ENCODE data around the gene PDE4D.

The PDE4D gene

GRCh38 chr5:59199868-59200267 lies 693.7 kb downstream of the PDE4D start:
- Histone ChIP-seq H3K36me3 (no peaks in the 10 kb centered on the region), H3K4me3 (no peak overlapping the region), H3K27ac (no peak overlapping the region), H3K27me3 (no peaks in the 10 kb centered on the region), H3K4me2 (no peak overlapping the region), H3K9ac (no peak overlapping the region), H3K9me3 (replicated peaks in 1 of 11) (no peaks in the 10 kb centered on the region), H4K20me1 (no peaks in the 10 kb centered on the region), H3K4me1 (no peaks in the 10 kb centered on the region)
- TF ChIP-seq Cebpa-rat (IDR thresholded peaks at IDR 0.05), result no peak

DNA sequence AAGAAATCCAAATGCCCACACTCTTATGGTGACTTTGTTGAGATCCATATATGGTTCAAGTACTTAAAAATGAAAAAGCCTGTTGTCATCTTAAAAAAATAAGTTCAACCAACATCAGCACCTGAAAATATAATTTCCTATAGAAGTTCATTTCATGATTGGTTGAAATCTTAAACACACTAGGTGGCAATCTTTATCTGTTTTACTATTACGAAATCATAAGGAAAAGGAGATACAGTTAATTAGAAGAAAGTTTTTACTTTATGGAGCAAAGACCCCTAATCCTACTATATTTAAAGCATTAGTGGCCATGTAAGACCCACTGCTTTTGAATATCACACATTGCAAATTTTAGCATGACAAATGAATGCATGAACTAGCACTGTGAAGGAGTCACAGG lies 694.7 kb downstream of the PDE4D start:
- no peaks in the 10 kb centered on the region for H3K27me3 ChIP-seq
- no peaks in the 10 kb centered on the region for H3K36me3 ChIP-seq
- H4K20me1 ChIP-seq, result no peaks in the 10 kb centered on the region
- H3K4me2 ChIP-seq, result no peak overlapping the region
- H3K4me1 ChIP-seq, result no peaks in the 10 kb centered on the region
- TF ChIP-seq Cebpa-rat (IDR thresholded peaks at IDR 0.05), result no peak
- no peak overlapping the region for H3K27ac ChIP-seq
- H3K4me3 ChIP-seq, result no peak overlapping the region
- no peak overlapping the region for H3K9ac ChIP-seq
- H3K9me3 ChIP-seq (replicated peaks in 1 of 11), result no peaks in the 10 kb centered on the region

- Histone ChIP-seq H3K4me2 (no peak overlapping the region), H4K20me1 (no peaks in the 10 kb centered on the region), H3K4me3 (no peak overlapping the region), H3K27me3 (no peaks in the 10 kb centered on the region), H3K36me3 (no peaks in the 10 kb centered on the region), H3K4me1 (no peaks in the 10 kb centered on the region), H3K9ac (no peak overlapping the region), H3K27ac (no peak overlapping the region), H3K9me3 (replicated peaks in 1 of 11) (no peaks in the 10 kb centered on the region)
- no peak for TF ChIP-seq Cebpa-rat (IDR thresholded peaks at IDR 0.05)
Measured at GRCh38 chr5:59198365-59198764, 695.2 kb downstream of the PDE4D start.

DNA sequence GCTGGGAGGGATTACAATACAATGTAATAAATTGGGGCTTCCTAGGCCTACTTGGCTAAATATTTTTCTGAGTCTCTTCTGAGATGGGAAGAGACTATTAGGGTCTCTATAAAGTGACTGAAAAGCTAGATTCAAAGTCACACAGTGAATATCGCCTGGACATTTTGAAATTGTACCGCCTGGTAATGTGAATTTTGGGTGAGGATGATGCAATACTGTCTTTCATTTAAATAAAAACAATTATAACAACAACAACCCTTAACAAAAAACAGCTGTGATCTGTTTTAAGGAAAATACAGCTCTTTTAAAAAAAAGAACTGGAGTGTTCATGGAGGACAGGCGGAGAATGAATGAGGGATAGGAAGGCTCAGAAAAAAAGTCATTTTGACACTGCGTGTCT lies 695.6 kb downstream of the PDE4D start:
- Histone ChIP-seq H3K4me2 (no peak overlapping the region), H3K27ac (no peak overlapping the region), H3K36me3 (no peaks in the 10 kb centered on the region), H3K4me1 (no peaks in the 10 kb centered on the region), H3K9ac (no peak overlapping the region), H3K9me3 (replicated peaks in 1 of 11) (no peaks in the 10 kb centered on the region), H3K4me3 (no peak overlapping the region), H3K27me3 (no peaks in the 10 kb centered on the region), H4K20me1 (no peaks in the 10 kb centered on the region)
- TF ChIP-seq Cebpa-rat (IDR thresholded peaks at IDR 0.05), result no peak

DNA sequence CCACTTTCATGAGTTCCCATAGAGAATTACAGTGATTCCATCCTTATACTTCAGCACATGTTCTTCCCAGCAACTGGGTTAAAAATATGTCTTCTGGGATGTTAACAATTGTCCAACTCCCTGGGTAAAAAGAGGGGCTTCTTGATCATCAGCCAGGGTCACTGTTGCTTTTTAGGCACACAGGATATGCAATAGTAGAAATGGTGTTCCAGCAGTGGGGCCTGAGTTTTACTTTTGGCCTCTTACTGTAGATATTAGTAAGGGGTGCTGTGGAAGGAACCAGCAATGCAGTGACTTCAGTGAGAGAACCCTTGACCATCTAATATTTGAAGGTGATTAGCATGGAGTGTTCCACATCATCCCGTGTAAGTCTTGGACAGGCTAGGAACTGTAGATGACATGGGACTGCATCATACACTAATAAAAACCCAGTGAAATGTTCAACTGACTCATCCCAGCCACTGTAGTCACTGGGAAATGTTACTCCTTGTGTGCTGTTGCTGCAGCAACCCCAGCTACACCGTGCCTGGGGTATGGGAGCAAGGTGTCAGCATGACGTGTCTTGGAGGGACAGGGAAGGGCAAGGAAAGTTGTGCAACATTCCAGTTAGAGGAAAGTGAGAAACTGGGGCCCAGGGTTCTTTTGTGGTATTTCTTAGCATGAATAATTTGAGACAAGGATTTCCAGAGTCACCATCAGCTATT lies 699.8 kb downstream of the PDE4D start:
- TF ChIP-seq Cebpa-rat (IDR thresholded peaks at IDR 0.05), result 0 out of 22 replicates have a peak, but pooled peaks of 1 of the 11 experiments have one; percentile 8
- no peak overlapping the region for H3K27ac ChIP-seq
- H3K27me3 ChIP-seq, result no peaks in the 10 kb centered on the region
- H4K20me1 ChIP-seq, result no peaks in the 10 kb centered on the region
- no peak overlapping the region for H3K9ac ChIP-seq
- no peak overlapping the region for H3K4me3 ChIP-seq
- H3K4me2 ChIP-seq, result no peak overlapping the region
- no peaks in the 10 kb centered on the region for H3K36me3 ChIP-seq
- no peaks in the 10 kb centered on the region for H3K4me1 ChIP-seq
- no peaks in the 10 kb centered on the region for H3K9me3 ChIP-seq (replicated peaks in 1 of 11)

DNA sequence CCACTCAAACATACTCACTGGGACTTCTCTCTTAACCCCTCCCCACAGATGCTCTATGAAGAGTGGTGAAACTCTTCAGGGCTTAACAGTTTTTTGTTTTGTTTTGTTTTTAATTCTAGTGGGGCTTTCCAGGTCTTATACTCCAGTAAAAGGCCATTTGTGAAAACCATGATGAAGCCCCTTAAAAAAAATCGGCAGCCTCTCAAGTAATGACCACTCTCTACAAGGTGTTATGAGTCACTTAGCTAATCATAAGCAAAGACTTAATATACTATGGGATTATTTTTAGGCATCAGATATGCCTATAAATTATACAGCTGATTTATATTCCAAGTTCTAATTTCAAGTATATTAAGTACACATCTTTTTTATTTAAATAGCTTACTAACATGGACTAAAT lies 702.8 kb downstream of the PDE4D start:
- Histone ChIP-seq H3K4me3 (no peak overlapping the region), H3K9ac (no peak overlapping the region), H3K4me2 (no peak overlapping the region), H3K27ac (no peak overlapping the region), H3K9me3 (replicated peaks in 1 of 11) (no peaks in the 10 kb centered on the region), H3K4me1 (peaks cover 0 to 6% (median 0%) of the 10 kb centered on the region in 10 experiments; a peak in 2 of 20 replicates), H3K36me3 (no peaks in the 10 kb centered on the region), H4K20me1 (no peaks in the 10 kb centered on the region), H3K27me3 (no peaks in the 10 kb centered on the region)
- TF ChIP-seq Cebpa-rat (IDR thresholded peaks at IDR 0.05), result no peak

- no peaks in the 10 kb centered on the region for H3K36me3 ChIP-seq
- H3K4me3 ChIP-seq, result no peak overlapping the region
- no peaks in the 10 kb centered on the region for H4K20me1 ChIP-seq
- H3K9me3 ChIP-seq (replicated peaks in 1 of 11), result no peaks in the 10 kb centered on the region
- no peak overlapping the region for H3K4me2 ChIP-seq
- H3K9ac ChIP-seq, result no peak overlapping the region
- H3K27me3 ChIP-seq, result no peaks in the 10 kb centered on the region
- H3K27ac ChIP-seq, result no peak overlapping the region
- TF ChIP-seq Cebpa-rat (IDR thresholded peaks at IDR 0.05), result no peak
- peaks cover 0 to 6% (median 0%) of the 10 kb centered on the region in 10 experiments; a peak in 2 of 20 replicates for H3K4me1 ChIP-seq
Measured at GRCh38 chr5:59189472-59190244, 703.9 kb downstream of the PDE4D start.

DNA sequence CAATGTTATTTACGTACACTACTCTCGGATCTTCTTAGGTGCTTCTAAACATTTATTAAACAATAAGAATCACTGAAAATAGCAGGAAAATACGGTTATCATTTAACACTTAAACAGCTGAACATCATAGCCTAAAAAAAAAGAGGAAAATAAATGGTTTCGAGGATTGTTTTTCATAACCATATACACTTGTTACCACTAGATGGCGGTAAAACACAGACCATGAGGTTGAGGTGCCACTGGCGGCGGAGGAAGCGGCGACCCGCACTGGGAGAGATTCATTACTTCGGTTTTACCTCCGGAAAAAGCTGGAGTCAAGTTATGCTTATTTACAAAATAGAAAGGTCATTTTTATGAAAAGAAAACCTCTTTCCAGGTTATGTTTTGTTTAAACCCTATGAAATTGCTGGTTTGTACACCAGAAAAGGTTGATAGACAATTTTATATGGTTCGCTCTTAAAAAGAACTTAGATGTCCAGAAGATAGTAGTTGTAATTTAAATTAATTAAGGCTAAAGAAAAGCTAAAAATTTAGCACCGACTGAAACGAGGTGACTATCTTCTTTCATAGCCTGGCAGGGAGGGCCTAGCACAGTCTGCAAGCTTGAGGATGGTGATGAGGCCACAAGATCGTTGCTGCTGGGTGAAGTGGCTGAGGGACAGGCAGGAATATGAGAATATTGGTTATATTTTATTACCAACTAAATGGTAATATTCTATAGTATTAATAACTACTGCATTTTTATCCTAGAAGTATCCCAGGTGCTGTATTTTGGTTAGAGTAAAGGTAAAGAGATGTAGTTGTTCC lies 704.9 kb downstream of the PDE4D start:
- H3K9ac ChIP-seq, result no peak overlapping the region
- H3K27me3 ChIP-seq, result no peaks in the 10 kb centered on the region
- H3K9me3 ChIP-seq (replicated peaks in 1 of 11), result no peaks in the 10 kb centered on the region
- H3K27ac ChIP-seq, result no peak overlapping the region
- peak overlapping the region in 9 of 11 experiments; percentile 5 to 69 (median 40); a peak in 10 of 22 replicates for H3K4me2 ChIP-seq
- H4K20me1 ChIP-seq, result no peaks in the 10 kb centered on the region
- H3K36me3 ChIP-seq, result no peaks in the 10 kb centered on the region
- H3K4me3 ChIP-seq, result no peak overlapping the region
- no peak for TF ChIP-seq Cebpa-rat (IDR thresholded peaks at IDR 0.05)
- H3K4me1 ChIP-seq, result peaks cover 0 to 6% (median 0%) of the 10 kb centered on the region in 10 experiments; a peak in 2 of 20 replicates

- no peak for TF ChIP-seq Cebpa-rat (IDR thresholded peaks at IDR 0.05)
- Histone ChIP-seq H3K27ac (no peak overlapping the region), H3K27me3 (no peaks in the 10 kb centered on the region), H3K4me1 (peaks cover 0 to 6% (median 0%) of the 10 kb centered on the region in 10 experiments; a peak in 2 of 20 replicates), H3K4me2 (peak overlapping the region in 2 of 11 experiments; percentile 5 to 28; a peak in 2 of 22 replicates), H3K36me3 (no peaks in the 10 kb centered on the region), H3K9ac (no peak overlapping the region), H3K4me3 (no peak overlapping the region), H4K20me1 (no peaks in the 10 kb centered on the region), H3K9me3 (replicated peaks in 1 of 11) (no peaks in the 10 kb centered on the region)
Measured at GRCh38 chr5:59187857-59188256, 705.7 kb downstream of the PDE4D start.

Data from BLaER1 treated with 17β-estradiol and CSF1 and Interleukin-3, amounts not matched to agents 10 nM and 100 nM (cell line).